Activated naive CD4-positive, alpha-beta T cell treated with anti-CD3 and anti-CD28 coated beads for 36 hours (primary cell): ENCODE data around the gene AURKAIP1. TPM values are rescaled to one million over a fixed set of nuclear protein-coding genes. Genes with fewer than 3 reads are reported as not detected.

Experiments used
- CTCF ChIA-PET: fragments of 350-600 bp; sonication (Branson Sonifier 250); formaldehyde crosslinking; loops from one replicate; lab custom pipeline; 2021; ENCODE audit warnings: antibody characterized with exemption; lab: Charles Lee
- DNase-seq: peaks from one replicate; pipeline ENCODE4 v3.0.0-alpha.2; 2020
- H3K27ac Mint-ChIP-seq: one replicate; pipeline ENCODE4 v1.8.0; 2021; ENCODE audit warnings: mild to moderate bottlenecking, mixed read lengths
- H3K27me3 Mint-ChIP-seq: one replicate; pipeline ENCODE4 v1.8.0; 2021; ENCODE audit warnings: low read depth, mixed read lengths
- H3K36me3 Mint-ChIP-seq: one replicate; pipeline ENCODE4 v1.8.0; 2021; ENCODE audit warnings: low read depth, mixed read lengths
- H3K4me1 Mint-ChIP-seq: one replicate; pipeline ENCODE4 v1.8.0; 2021; ENCODE audit warnings: low read depth, mixed read lengths
- H3K4me3 Mint-ChIP-seq: one replicate; pipeline ENCODE4 v1.8.0; 2021; ENCODE audit warnings: mild to moderate bottlenecking, moderate library complexity, mixed read lengths
- H3K9me3 Mint-ChIP-seq: one replicate; pipeline ENCODE4 v1.8.0; 2021; ENCODE audit warnings: mixed read lengths
- intact Hi-C: fragments of 100-400 bp; cut with micrococcal nuclease; formaldehyde crosslinking; loops from one replicate; pipeline ENCODE4 v1.15.1; 2023
- total RNA-seq, 2 experiments: library from RNA; stranded (reverse); gene quantifications; one replicate each; pipeline ENCODE4 v1.2.3, GENCODE V29; 2021

The AURKAIP1 gene
- total RNA-seq, 2 experiments from 2014 or later = 108 TPM

DNA sequence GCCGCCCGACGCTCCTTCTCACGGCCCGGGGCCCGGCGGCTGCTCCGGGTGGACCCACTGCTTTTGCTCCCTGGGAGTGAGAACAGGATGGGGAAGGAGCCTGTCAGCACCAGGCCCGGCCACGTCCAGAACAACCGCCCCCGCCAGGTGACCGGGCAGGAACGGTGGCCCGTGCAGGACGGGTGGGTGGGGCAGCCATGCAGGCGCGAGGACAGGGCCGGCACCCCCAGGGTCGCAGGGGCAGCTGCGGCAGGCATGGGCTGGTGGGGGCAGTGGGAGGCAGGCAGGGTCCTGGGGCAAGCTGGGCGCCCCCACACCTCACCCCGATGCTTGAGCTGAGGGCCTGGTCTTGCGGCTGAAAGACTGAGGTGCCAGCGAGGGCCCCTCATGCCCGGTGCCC, 38.6 kb downstream of the AURKAIP1 start:
- Mint-ChIP-seq H3K27me3 (no peaks in the 10 kb centered on the region), H3K9me3 (no peaks in the 10 kb centered on the region), H3K27ac (no peak overlapping the region), H3K4me1 (no peaks in the 10 kb centered on the region), H3K36me3 (peaks cover 15% of the 10 kb centered on the region), H3K4me3 (no peak overlapping the region)
- DNase-seq = no peak
- CTCF ChIA-PET = no interaction called here
- intact Hi-C loops = no loop called here

DNA sequence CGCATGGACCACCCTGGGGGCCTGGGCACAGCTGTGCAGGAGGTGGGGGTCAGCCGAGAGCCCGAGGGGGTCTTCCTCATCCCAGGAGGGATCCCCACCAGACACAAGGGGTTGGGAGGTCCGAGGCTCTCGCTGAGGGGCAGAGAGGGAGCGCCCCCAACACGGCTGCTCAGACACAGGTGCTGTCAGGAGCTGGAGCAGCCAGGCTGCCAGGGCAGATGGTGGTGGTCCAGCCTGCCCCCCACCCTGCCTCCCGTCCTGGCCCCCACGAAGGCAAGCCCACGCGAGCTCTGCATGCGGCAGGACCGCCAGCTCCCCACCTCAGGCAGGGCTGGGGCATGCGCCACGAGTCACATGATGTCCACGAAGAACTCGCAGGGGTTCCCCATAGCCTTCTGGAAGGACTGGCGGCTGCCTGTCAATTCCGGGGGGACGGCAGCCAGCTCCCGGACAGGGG, 39.2 kb downstream of the AURKAIP1 start:
- intact Hi-C loops = no loop called here
- H3K36me3 Mint-ChIP-seq = peaks cover 9% of the 10 kb centered on the region
- H3K27me3 Mint-ChIP-seq = no peaks in the 10 kb centered on the region
- no peak overlapping the region for H3K4me3 Mint-ChIP-seq
- CTCF ChIA-PET = no interaction called here
- H3K27ac Mint-ChIP-seq = no peak overlapping the region
- no peaks in the 10 kb centered on the region for H3K4me1 Mint-ChIP-seq
- no peak for DNase-seq
- no peaks in the 10 kb centered on the region for H3K9me3 Mint-ChIP-seq

- H3K27ac Mint-ChIP-seq = no peak overlapping the region
- no peak overlapping the region for H3K4me3 Mint-ChIP-seq
- no peaks in the 10 kb centered on the region for H3K27me3 Mint-ChIP-seq
- CTCF ChIA-PET = no interaction called here
- intact Hi-C loops = no loop called here
- H3K36me3 Mint-ChIP-seq = peaks cover 4% of the 10 kb centered on the region
- H3K4me1 Mint-ChIP-seq = no peaks in the 10 kb centered on the region
- no peak for DNase-seq
- no peaks in the 10 kb centered on the region for H3K9me3 Mint-ChIP-seq
These were observed 39.7 kb downstream of the AURKAIP1 start for GRCh38 chr1:1335283-1335682.

DNA sequence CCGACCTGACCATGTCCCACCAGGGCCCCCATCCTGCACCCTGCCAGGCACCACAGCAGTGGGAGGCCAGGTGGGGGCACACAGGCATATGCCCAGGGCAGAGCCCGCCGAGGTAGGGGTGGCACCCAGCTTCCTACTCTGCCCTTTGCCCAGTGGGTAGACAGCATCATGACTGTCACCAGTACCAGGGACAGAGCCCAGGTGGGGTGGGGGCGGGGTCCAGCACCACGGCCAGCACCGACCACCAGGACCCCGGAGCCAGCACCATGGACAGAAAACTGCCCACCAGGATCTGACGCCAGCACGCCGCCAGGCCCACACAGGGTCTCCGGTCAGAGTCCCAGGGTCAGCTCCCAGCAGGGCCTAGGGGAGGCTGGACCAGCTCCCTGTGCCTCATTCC, 40.2 kb downstream of the AURKAIP1 start:
- CTCF ChIA-PET = no interaction called here
- Mint-ChIP-seq H3K4me3 (no peak overlapping the region), H3K4me1 (no peaks in the 10 kb centered on the region), H3K9me3 (no peaks in the 10 kb centered on the region), H3K36me3 (peaks cover 4% of the 10 kb centered on the region), H3K27me3 (no peaks in the 10 kb centered on the region), H3K27ac (no peak overlapping the region)
- intact Hi-C loops = no loop called here
- DNase-seq = no peak

GRCh38 chr1:1333551-1334241, 41.3 kb downstream of the AURKAIP1 start:
- CTCF ChIA-PET = no interaction called here
- H3K9me3 Mint-ChIP-seq = no peaks in the 10 kb centered on the region
- no peaks in the 10 kb centered on the region for H3K27me3 Mint-ChIP-seq
- intact Hi-C loops = no loop called here
- no peaks in the 10 kb centered on the region for H3K4me1 Mint-ChIP-seq
- no peak overlapping the region for H3K27ac Mint-ChIP-seq
- H3K36me3 Mint-ChIP-seq = peaks cover 2% of the 10 kb centered on the region
- no peak overlapping the region for H3K4me3 Mint-ChIP-seq
- no peak for DNase-seq

DNA sequence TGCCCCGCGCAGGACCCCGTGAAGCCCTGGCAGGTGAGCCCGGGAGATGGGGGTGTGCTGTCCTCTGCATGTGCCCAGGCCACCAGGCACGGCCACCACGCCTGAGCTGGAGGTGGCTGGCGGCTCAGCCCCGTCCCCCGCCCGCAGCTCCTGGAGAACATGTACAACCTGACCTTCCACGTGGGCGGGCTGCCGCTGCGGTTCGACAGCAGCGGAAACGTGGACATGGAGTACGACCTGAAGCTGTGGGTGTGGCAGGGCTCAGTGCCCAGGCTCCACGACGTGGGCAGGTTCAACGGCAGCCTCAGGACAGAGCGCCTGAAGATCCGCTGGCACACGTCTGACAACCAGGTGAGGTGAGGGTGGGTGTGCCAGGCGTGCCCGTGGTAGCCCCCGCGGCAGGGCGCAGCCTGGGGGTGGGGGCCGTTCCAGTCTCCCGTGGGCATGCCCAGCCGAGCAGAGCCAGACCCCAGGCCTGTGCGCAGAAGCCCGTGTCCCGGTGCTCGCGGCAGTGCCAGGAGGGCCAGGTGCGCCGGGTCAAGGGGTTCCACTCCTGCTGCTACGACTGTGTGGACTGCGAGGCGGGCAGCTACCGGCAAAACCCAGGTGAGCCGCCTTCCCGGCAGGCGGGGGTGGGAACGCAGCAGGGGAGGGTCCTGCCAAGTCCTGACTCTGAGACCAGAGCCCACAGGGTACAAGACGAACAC, 42.1 kb downstream of the AURKAIP1 start:
- Mint-ChIP-seq H3K4me3 (no peak overlapping the region), H3K27me3 (no peaks in the 10 kb centered on the region), H3K27ac (no peak overlapping the region), H3K36me3 (no peaks in the 10 kb centered on the region), H3K9me3 (no peaks in the 10 kb centered on the region), H3K4me1 (no peaks in the 10 kb centered on the region)
- CTCF ChIA-PET = no interaction called here
- intact Hi-C loops = no loop called here
- DNase-seq = no peak

GRCh38 chr1:1332031-1332755, 42.8 kb downstream of the AURKAIP1 start:
- Mint-ChIP-seq H3K27ac (no peak overlapping the region), H3K9me3 (no peaks in the 10 kb centered on the region), H3K4me3 (no peak overlapping the region), H3K36me3 (no peaks in the 10 kb centered on the region), H3K4me1 (no peaks in the 10 kb centered on the region), H3K27me3 (no peaks in the 10 kb centered on the region)
- DNase-seq = no peak
- CTCF ChIA-PET = no interaction called here
- intact Hi-C loops = no loop called here

GRCh38 chr1:1331068-1331965, 43.7 kb downstream of the AURKAIP1 start, which contains the start of gene TAS1R3:
TAS1R3 (plus strand) TSS chr1:1331280; CDS start chr1:1331346, 66 bp downstream.
- no peak for DNase-seq
- Mint-ChIP-seq H3K27me3 (no peaks in the 10 kb centered on the region), H3K9me3 (no peaks in the 10 kb centered on the region), H3K4me1 (peaks cover under 1% of the 10 kb centered on the region), H3K27ac (no peak within 1 kb of the TSS), H3K36me3 (no peaks in the 10 kb centered on the region), H3K4me3 (no peak within 1 kb of the TSS)
- intact Hi-C loops = no loop called here
- CTCF ChIA-PET = no interaction called here

GRCh38 chr1:1330366-1331067, 44.5 kb downstream of the AURKAIP1 start:
- no peak for DNase-seq
- CTCF ChIA-PET = no interaction called here
- Mint-ChIP-seq H3K9me3 (no peaks in the 10 kb centered on the region), H3K36me3 (no peaks in the 10 kb centered on the region), H3K27me3 (no peaks in the 10 kb centered on the region), H3K4me1 (peaks cover 8% of the 10 kb centered on the region), H3K4me3 (no peak overlapping the region), H3K27ac (no peak overlapping the region)
- intact Hi-C loops = no loop called here

DNA sequence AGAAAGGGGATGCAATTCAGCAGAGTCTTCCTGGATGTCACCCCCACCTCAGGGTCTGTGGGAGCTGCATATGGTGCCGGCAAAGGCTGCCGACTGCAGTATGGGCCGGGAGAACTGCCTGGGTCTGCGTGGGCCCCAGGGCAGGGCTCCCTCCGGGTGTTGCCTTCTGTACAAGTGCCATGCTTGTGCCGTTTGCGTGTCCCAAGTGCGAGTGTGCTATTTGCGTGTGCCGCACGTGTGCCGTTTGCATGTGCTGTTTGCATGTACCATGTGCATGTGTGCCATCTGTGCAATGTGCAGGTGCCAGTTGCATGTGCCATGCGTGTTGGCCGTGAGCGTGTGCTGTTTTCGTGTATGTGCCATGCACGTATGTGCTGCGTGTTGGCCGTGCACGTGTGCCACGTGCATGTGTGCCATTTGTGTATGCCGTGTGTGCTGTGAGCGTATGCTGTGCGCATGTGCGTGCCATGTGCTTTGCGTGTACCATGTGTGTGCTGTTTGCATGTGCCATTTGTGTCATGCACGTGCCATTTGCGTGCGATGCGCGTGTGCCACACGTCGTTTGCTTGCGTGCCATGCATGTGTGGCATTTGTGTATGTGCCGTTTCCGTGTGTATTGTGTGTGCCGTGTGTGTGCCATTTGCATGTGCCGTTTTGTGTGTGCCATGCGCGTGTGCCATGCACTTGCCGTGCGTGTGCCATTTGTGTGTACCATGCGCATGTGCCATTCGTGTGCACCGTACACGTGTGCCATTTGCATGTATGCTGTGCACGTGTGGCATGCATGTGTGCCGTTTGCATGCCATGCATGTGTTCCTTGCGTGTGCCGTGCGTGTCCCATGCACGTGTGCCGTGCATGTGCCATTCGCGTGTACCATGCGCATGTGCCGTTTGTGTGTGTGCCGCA, 45.5 kb downstream of the AURKAIP1 start:
- Mint-ChIP-seq H3K27me3 (no peaks in the 10 kb centered on the region), H3K9me3 (no peaks in the 10 kb centered on the region), H3K27ac (no peak overlapping the region), H3K4me1 (peaks cover 10% of the 10 kb centered on the region), H3K4me3 (no peak overlapping the region), H3K36me3 (no peaks in the 10 kb centered on the region)
- CTCF ChIA-PET = no interaction called here
- DNase-seq = no peak
- intact Hi-C loops = no loop called here

- intact Hi-C loops = no loop called here
- CTCF ChIA-PET = no interaction called here
- H3K4me1 Mint-ChIP-seq = peaks cover 16% of the 10 kb centered on the region
- no peak for DNase-seq
- H3K27me3 Mint-ChIP-seq = no peaks in the 10 kb centered on the region
- no peak overlapping the region for H3K4me3 Mint-ChIP-seq
- H3K36me3 Mint-ChIP-seq = peaks cover 3% of the 10 kb centered on the region
- H3K9me3 Mint-ChIP-seq = no peaks in the 10 kb centered on the region
- no peak overlapping the region for H3K27ac Mint-ChIP-seq
These were observed 46.8 kb downstream of the AURKAIP1 start for GRCh38 chr1:1328254-1328653.
